ENCODE results near the gene GCK.

GCK gene

GRCh38 chr7:44140341-44140740 lies 48.9 kb downstream of the GCK start (continued):
- no peak for TF ChIP-seq POU6F1 (CRISPR knock-in tag; IDR thresholded peaks at IDR 0.05; ENCODE audit: borderline replicate concordance, low read depth)

GRCh38 chr7:44139311-44140010 lies 49.8 kb downstream of the GCK start:
- ATAC-seq, result no peak
- TF ChIP-seq ISL1 (CRISPR knock-in tag; IDR thresholded peaks at IDR 0.05), result no peak
- no peak for TF ChIP-seq TSHZ2 (CRISPR knock-in tag; IDR thresholded peaks at IDR 0.05)
- TF ChIP-seq CSRNP3 (CRISPR knock-in tag; IDR thresholded peaks at IDR 0.05), result no peak
- TF ChIP-seq ZFP30 (CRISPR knock-in tag; IDR thresholded peaks at IDR 0.05), result no peak
- TF ChIP-seq PATZ1 (CRISPR knock-in tag; IDR thresholded peaks at IDR 0.05; ENCODE audit: borderline replicate concordance), result no peak
- no peak for TF ChIP-seq ZNF70 (CRISPR knock-in tag; IDR thresholded peaks at IDR 0.05)
- no peak for TF ChIP-seq TCF4 (CRISPR knock-in tag; IDR thresholded peaks at IDR 0.05; ENCODE audit: borderline replicate concordance)
- no peak for TF ChIP-seq SNAI2 (CRISPR knock-in tag; IDR thresholded peaks at IDR 0.05)
- no peak for TF ChIP-seq ESRRG (CRISPR knock-in tag; IDR thresholded peaks at IDR 0.05)
- TF ChIP-seq ZC3H10 (CRISPR knock-in tag; IDR thresholded peaks at IDR 0.05), result no peak
- TF ChIP-seq GLIS3 (CRISPR knock-in tag; IDR thresholded peaks at IDR 0.05), result no peak
- no peak for TF ChIP-seq TOX (CRISPR knock-in tag; IDR thresholded peaks at IDR 0.05; ENCODE audit: borderline replicate concordance)
- no peak for TF ChIP-seq ARNTL (CRISPR knock-in tag; IDR thresholded peaks at IDR 0.05; ENCODE audit: borderline replicate concordance, low read depth)
- TF ChIP-seq CREB5 (CRISPR knock-in tag; IDR thresholded peaks at IDR 0.05; ENCODE audit: low read depth), result no peak
- TF ChIP-seq OSR1 (CRISPR knock-in tag; IDR thresholded peaks at IDR 0.05), result no peak

GRCh38 chr7:44138698-44139097 lies 50.5 kb downstream of the GCK start:
- TF ChIP-seq SNAI2 (CRISPR knock-in tag; IDR thresholded peaks at IDR 0.05) (no peak), ZFP3 (CRISPR knock-in tag; IDR thresholded peaks at IDR 0.05) (no peak), CSRNP3 (CRISPR knock-in tag; IDR thresholded peaks at IDR 0.05) (no peak), TCF4 (CRISPR knock-in tag; IDR thresholded peaks at IDR 0.05; ENCODE audit: borderline replicate concordance) (no peak)
- ATAC-seq, result no peak
